MCF 10A (cell line): Measurements from ENCODE around the gene RFX2. TPM values are rescaled to one million over a fixed set of nuclear protein-coding genes. Genes with fewer than 3 reads are reported as not detected.

Experiments used
- BruUV-seq: library from RNA; stranded (reverse); fragments of 400-500 nt; replicated peaks from 2 replicates; lab custom pipeline; 2021; lab: Mats Ljungman, UMichigan
- CTCF ChIA-PET: fragments of 300-600 bp; sonication (Branson Sonifier 250); formaldehyde crosslinking; extraction: SDS; loops from one replicate; lab custom pipeline; 2021; ENCODE audit warnings: antibody characterized with exemption, inconsistent platforms; lab: Yijun Ruan, JAX
- POLR2A ChIA-PET: fragments of 300-600, 350-650 bp; sonication (Branson Sonifier 250); formaldehyde crosslinking; extraction: SDS; loops from one replicate; lab custom pipeline; 2020; ENCODE audit warnings: antibody characterized with exemption, inconsistent platforms; lab: Yijun Ruan, JAX
- DNase-seq: peaks from one replicate; pipeline ENCODE4 v3.0.0-alpha.2; 2018; ENCODE audit not compliant: unreplicated experiment
- H3K27ac Mint-ChIP-seq: one replicate; pipeline ENCODE4 v1.8.0; 2022; ENCODE audit warnings: mild to moderate bottlenecking, low read depth, mixed read lengths; ENCODE audit not compliant: unreplicated experiment
- H3K27me3 Mint-ChIP-seq: one replicate; pipeline ENCODE4 v1.8.0; 2022; ENCODE audit warnings: mixed read lengths; ENCODE audit not compliant: insufficient read depth, unreplicated experiment
- H3K36me3 Mint-ChIP-seq: one replicate; pipeline ENCODE4 v1.8.0; 2022; ENCODE audit warnings: mild to moderate bottlenecking, moderate library complexity, mixed read lengths; ENCODE audit not compliant: insufficient read depth, unreplicated experiment
- H3K4me1 Mint-ChIP-seq: one replicate; pipeline ENCODE4 v1.8.0; 2022; ENCODE audit warnings: mixed read lengths; ENCODE audit not compliant: insufficient read depth, unreplicated experiment
- H3K4me3 Mint-ChIP-seq: one replicate; pipeline ENCODE4 v1.8.0; 2022; ENCODE audit warnings: mild to moderate bottlenecking, moderate library complexity, mixed read lengths; ENCODE audit not compliant: unreplicated experiment
- H3K9me3 Mint-ChIP-seq: one replicate; pipeline ENCODE4 v1.8.0; 2022; ENCODE audit warnings: mixed read lengths; ENCODE audit not compliant: unreplicated experiment
- CTCF ChIP-seq: fragments of 200-600 bp; IDR thresholded peaks from one replicate; pipeline ENCODE4 v1.8.0; 2022; ENCODE audit warnings: antibody characterized with exemption, mild to moderate bottlenecking; ENCODE audit not compliant: unreplicated experiment
- intact Hi-C: fragments of 100-400 bp; cut with micrococcal nuclease; formaldehyde crosslinking; loops from 2 replicates; pipeline ENCODE4 v1.14.1; 2022
- total RNA-seq: library from RNA; stranded (reverse); gene quantifications from 2 replicates; pipeline ENCODE4 v1.2.3, GENCODE V29; 2022

RFX2 gene
- total RNA-seq, 1 experiment from 2014 or later: 9.9 TPM

GRCh38 chr19:6045108-6045507 is 65.2 kb downstream of the RFX2 start:
- Mint-ChIP-seq H3K36me3 (peaks cover 22% of the 10 kb centered on the region), H3K9me3 (no peaks in the 10 kb centered on the region), H3K4me3 (no peak overlapping the region), H3K27me3 (no peaks in the 10 kb centered on the region), H3K27ac (no peak overlapping the region), H3K4me1 (peaks cover 7% of the 10 kb centered on the region)
- no peak for TF ChIP-seq CTCF
- no TSS peak for BruUV-seq
- ChIA-PET CTCF (interaction anchor here (0.6 to 2.0 kb wide), 3 partner anchors 60 to 82 kb away, joined by 4 to 10 read pairs (median 5); no protein-coding TSS in a partner anchor), POLR2A (interaction anchor here (0.9 kb wide), 1 partner anchor 12 kb away, joined by 3 read pairs; no protein-coding TSS in a partner anchor)
- intact Hi-C loops: no loop called here
- no peak for DNase-seq

GRCh38 chr19:6044056-6044805 is 66.1 kb downstream of the RFX2 start:
- no peaks in the 10 kb centered on the region for H3K9me3 Mint-ChIP-seq
- intact Hi-C loops: no loop called here
- CTCF ChIA-PET: interaction anchor here (1.6 to 2.0 kb wide), 2 partner anchors 81 to 83 kb away, joined by 5 to 10 read pairs; no protein-coding TSS in a partner anchor

GRCh38 chr19:6042776-6043726 is 67.2 kb downstream of the RFX2 start:
- intact Hi-C loops: no loop called here
- Mint-ChIP-seq H3K36me3 (peaks cover 25% of the 10 kb centered on the region), H3K27ac (no peak overlapping the region), H3K27me3 (no peaks in the 10 kb centered on the region), H3K4me3 (no peak overlapping the region), H3K9me3 (no peaks in the 10 kb centered on the region), H3K4me1 (peaks cover 5% of the 10 kb centered on the region)
- DNase-seq: no peak
- no peak for TF ChIP-seq CTCF
- POLR2A ChIA-PET: interaction anchor here (1.1 kb wide), 2 partner anchors 13 to 14 kb away, joined by 3 to 4 read pairs; no protein-coding TSS in a partner anchor
- CTCF ChIA-PET: interaction anchor here (0.7 kb wide), 1 partner anchor 1415 kb away, joined by 3 read pairs; no protein-coding TSS in a partner anchor
- BruUV-seq: no TSS peak

More at GRCh38 chr19:6044056-6044805, 66.1 kb downstream of the RFX2 start:
- peaks cover 8% of the 10 kb centered on the region for H3K4me1 Mint-ChIP-seq
- TF ChIP-seq CTCF: no peak
- POLR2A ChIA-PET: interaction anchor here (1.1 kb wide), 2 partner anchors 12 to 13 kb away, joined by 3 to 4 read pairs; no protein-coding TSS in a partner anchor
- H3K36me3 Mint-ChIP-seq: peaks cover 22% of the 10 kb centered on the region
- no TSS peak for BruUV-seq
- H3K27me3 Mint-ChIP-seq: no peaks in the 10 kb centered on the region
- DNase-seq: no peak
- H3K4me3 Mint-ChIP-seq: no peak overlapping the region
- no peak overlapping the region for H3K27ac Mint-ChIP-seq
